Astrocyte (in vitro differentiated cells and primary cell): ENCODE results near the gene FOXL1. TPM values are rescaled to one million over a fixed set of nuclear protein-coding genes. Genes with fewer than 3 reads are reported as not detected.

Source experiments
- DNase-seq: peaks from one replicate; pipeline ENCODE4 v3.0.0-alpha.2; 2010; ENCODE audit warnings: low read depth
- FAIRE-seq: peaks from 2 replicates; lab custom pipeline; 2011; peaks lifted over from hg19 to GRCh38; lab: Jason Lieb, UNC
- H2AFZ ChIP-seq: 2 replicates; pipeline ENCODE4 v1.6.0; 2012; ENCODE audit warnings: low read depth, low read length, inconsistent platforms
- H3K27ac ChIP-seq: 2 replicates; pipeline ENCODE4 v1.5.1; 2011; ENCODE audit warnings: low read depth, low read length, inconsistent platforms
- H3K27me3 ChIP-seq: 2 replicates; pipeline ENCODE4 v1.6.0; 2011; ENCODE audit warnings: low read length, inconsistent platforms; ENCODE audit not compliant: insufficient read depth
- H3K36me3 ChIP-seq: 2 replicates; pipeline ENCODE4 v1.5.1; 2011; ENCODE audit warnings: low read length, inconsistent platforms; ENCODE audit not compliant: insufficient read depth
- H3K4me1 ChIP-seq: 2 replicates; pipeline ENCODE4 v1.5.1; 2011; ENCODE audit warnings: low read length, inconsistent platforms; ENCODE audit not compliant: insufficient read depth
- H3K4me2 ChIP-seq: 2 replicates; pipeline ENCODE4 v1.6.0; 2012; ENCODE audit warnings: low read length, inconsistent platforms
- H3K4me3 ChIP-seq: 2 replicates; pipeline ENCODE4 v1.5.1; 2011; ENCODE audit warnings: low read depth, mild to moderate bottlenecking, low read length, inconsistent platforms; ENCODE audit not compliant: insufficient read depth
- H3K79me2 ChIP-seq: 2 replicates; pipeline ENCODE4 v1.6.0; 2012; ENCODE audit warnings: mild to moderate bottlenecking, low read length, inconsistent platforms; ENCODE audit not compliant: insufficient read depth
- H3K9ac ChIP-seq: 2 replicates; pipeline ENCODE4 v1.6.0; 2012; ENCODE audit warnings: mild to moderate bottlenecking, low read length, inconsistent platforms
- H3K9me3 ChIP-seq: 2 replicates; pipeline ENCODE4 v1.5.1; 2012; ENCODE audit warnings: low read depth, mild to moderate bottlenecking, low read length, inconsistent platforms; ENCODE audit not compliant: insufficient read depth
- H4K20me1 ChIP-seq: 2 replicates; pipeline ENCODE4 v1.6.0; 2012; ENCODE audit warnings: low read length, inconsistent platforms; ENCODE audit not compliant: insufficient read depth
- H3K27ac Mint-ChIP-seq: one replicate; pipeline ENCODE4 v1.8.0; 2021; ENCODE audit warnings: mild to moderate bottlenecking, mixed read lengths; ENCODE audit not compliant: unreplicated experiment
- H3K27me3 Mint-ChIP-seq: one replicate; pipeline ENCODE4 v1.8.0; 2021; ENCODE audit warnings: low read depth, mixed read lengths; ENCODE audit not compliant: unreplicated experiment
- H3K36me3 Mint-ChIP-seq: one replicate; pipeline ENCODE4 v1.8.0; 2021; ENCODE audit warnings: low read depth, mixed read lengths; ENCODE audit not compliant: unreplicated experiment
- H3K4me1 Mint-ChIP-seq: one replicate; pipeline ENCODE4 v1.8.0; 2021; ENCODE audit warnings: low read depth, mixed read lengths; ENCODE audit not compliant: unreplicated experiment
- H3K4me3 Mint-ChIP-seq: one replicate; pipeline ENCODE4 v1.8.0; 2021; ENCODE audit warnings: mild to moderate bottlenecking, moderate library complexity, mixed read lengths; ENCODE audit not compliant: unreplicated experiment
- H3K9me3 Mint-ChIP-seq: one replicate; pipeline ENCODE4 v1.8.0; 2021; ENCODE audit warnings: mild to moderate bottlenecking, mixed read lengths; ENCODE audit not compliant: unreplicated experiment
- EZH2 ChIP-seq: IDR thresholded peaks from 2 replicates; pipeline ENCODE4 v1.6.1; 2012; ENCODE audit warnings: mild to moderate bottlenecking, low read length, inconsistent platforms; ENCODE audit not compliant: insufficient read depth
- total RNA-seq: library from RNA; stranded (reverse); gene quantifications from 2 replicates; pipeline ENCODE4 v1.2.1, GENCODE V29; 2021
- TF ChIP-seq, protein P1 (sequence below): IDR thresholded peaks from 2 replicates; pipeline ENCODE4 v1.5.1; 2011; ENCODE audit warnings: low read depth, mild to moderate bottlenecking, inconsistent platforms, low read length, moderate library complexity; ENCODE audit not compliant: insufficient read depth

The FOXL1 gene
- total RNA-seq, 1 donor from 2014 or later, result 6.1 TPM

DNA sequence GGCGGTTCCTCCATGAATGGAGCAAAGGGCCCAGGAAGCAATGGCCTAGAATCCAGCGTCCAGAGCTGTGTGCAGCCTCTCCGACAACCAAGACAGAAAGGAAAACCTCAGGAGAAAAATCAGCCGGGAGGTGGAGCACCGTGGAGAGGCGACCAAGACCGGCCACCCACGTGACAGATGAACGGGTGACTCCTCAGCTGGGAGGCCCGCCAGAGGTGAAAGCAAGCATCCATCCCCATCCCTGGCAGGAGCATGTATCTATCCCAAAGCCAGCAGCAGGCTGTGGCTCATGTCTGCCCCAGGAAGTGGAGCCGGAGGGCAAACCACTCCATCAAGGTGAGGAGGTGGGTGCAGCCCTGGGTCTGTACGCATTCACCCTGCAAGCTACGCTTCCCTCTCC lies 52.1 kb downstream of the FOXL1 start:
- TF ChIP-seq EZH2, result no peak
- TF ChIP-seq, protein P1, sequence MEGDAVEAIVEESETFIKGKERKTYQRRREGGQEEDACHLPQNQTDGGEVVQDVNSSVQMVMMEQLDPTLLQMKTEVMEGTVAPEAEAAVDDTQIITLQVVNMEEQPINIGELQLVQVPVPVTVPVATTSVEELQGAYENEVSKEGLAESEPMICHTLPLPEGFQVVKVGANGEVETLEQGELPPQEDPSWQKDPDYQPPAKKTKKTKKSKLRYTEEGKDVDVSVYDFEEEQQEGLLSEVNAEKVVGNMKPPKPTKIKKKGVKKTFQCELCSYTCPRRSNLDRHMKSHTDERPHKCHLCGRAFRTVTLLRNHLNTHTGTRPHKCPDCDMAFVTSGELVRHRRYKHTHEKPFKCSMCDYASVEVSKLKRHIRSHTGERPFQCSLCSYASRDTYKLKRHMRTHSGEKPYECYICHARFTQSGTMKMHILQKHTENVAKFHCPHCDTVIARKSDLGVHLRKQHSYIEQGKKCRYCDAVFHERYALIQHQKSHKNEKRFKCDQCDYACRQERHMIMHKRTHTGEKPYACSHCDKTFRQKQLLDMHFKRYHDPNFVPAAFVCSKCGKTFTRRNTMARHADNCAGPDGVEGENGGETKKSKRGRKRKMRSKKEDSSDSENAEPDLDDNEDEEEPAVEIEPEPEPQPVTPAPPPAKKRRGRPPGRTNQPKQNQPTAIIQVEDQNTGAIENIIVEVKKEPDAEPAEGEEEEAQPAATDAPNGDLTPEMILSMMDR, result no peak
- Histone ChIP-seq H3K27ac (no peak overlapping the region), H4K20me1 (no peaks in the 10 kb centered on the region), H3K36me3 (no peaks in the 10 kb centered on the region), H3K4me2 (no peak overlapping the region), H3K9ac (no peak overlapping the region), H2AFZ (no peak overlapping the region), H3K4me1 (peaks cover 31% of the 10 kb centered on the region), H3K4me3 (no peak overlapping the region), H3K79me2 (no peaks in the 10 kb centered on the region), H3K27me3 (no peaks in the 10 kb centered on the region), H3K9me3 (peaks cover 5% of the 10 kb centered on the region)
- FAIRE-seq, result no peak
- H3K27me3 Mint-ChIP-seq, result peaks cover 8% of the 10 kb centered on the region
- peaks cover 2% of the 10 kb centered on the region for H3K36me3 Mint-ChIP-seq
- H3K4me1 Mint-ChIP-seq, result peaks cover 2% of the 10 kb centered on the region
- peak; percentile 26 for DNase-seq
- no peak overlapping the region for H3K27ac Mint-ChIP-seq
- no peak overlapping the region for H3K4me3 Mint-ChIP-seq
- peaks cover 10% of the 10 kb centered on the region for H3K9me3 Mint-ChIP-seq

- Histone ChIP-seq H4K20me1 (no peaks in the 10 kb centered on the region), H3K79me2 (no peaks in the 10 kb centered on the region), H3K36me3 (no peaks in the 10 kb centered on the region), H3K27me3 (no peaks in the 10 kb centered on the region), H3K9ac (no peak overlapping the region), H3K4me1 (peaks cover 26% of the 10 kb centered on the region), H3K9me3 (peaks cover 5% of the 10 kb centered on the region), H3K27ac (peak overlapping the region; percentile 19), H3K4me3 (no peak overlapping the region), H3K4me2 (peak overlapping the region; percentile 14), H2AFZ (no peak overlapping the region)
- Mint-ChIP-seq H3K36me3 (no peaks in the 10 kb centered on the region), H3K4me3 (no peak overlapping the region), H3K9me3 (peaks cover 10% of the 10 kb centered on the region), H3K27ac (no peak overlapping the region), H3K4me1 (peaks cover 2% of the 10 kb centered on the region), H3K27me3 (peaks cover 8% of the 10 kb centered on the region)
- no peak for TF ChIP-seq EZH2
- TF ChIP-seq, protein P1, result no peak
- DNase-seq, result no peak
- no peak for FAIRE-seq
Measured at GRCh38 chr16:86631444-86631843, 53.1 kb downstream of the FOXL1 start.

Other genes starting within 250 kb of the FOXL1 start
- gene FOXF1, start 68.0 kb upstream of the FOXL1 start, total RNA-seq, result 0.07 TPM in 1 of 2 replicates, not detected in the other
- 15.6 and 16.5 TPM in 2 replicates for gene MTHFSD, start 23.3 kb upstream of the FOXL1 start, total RNA-seq
- 15.8 and 15.9 TPM in 2 replicates for gene FOXC2, start 11.7 kb upstream of the FOXL1 start, total RNA-seq